GM12891 (cell line): ENCODE data around the gene TSSK3.

Experiments used
- POLR2A ChIP-seq: IDR thresholded peaks from 2 replicates; pipeline ENCODE4 v1.6.1; 2011; ENCODE audit warnings: low read depth, low read length, control low read depth
- POLR2AphosphoS5 ChIP-seq: IDR thresholded peaks from 2 replicates; pipeline ENCODE4 v1.6.1; 2011; ENCODE audit warnings: low read depth, low read length, control low read depth
- TAF1 ChIP-seq: IDR thresholded peaks from 2 replicates; pipeline ENCODE4 v1.6.1; 2011; ENCODE audit warnings: low read depth, low read length, control low read depth

GRCh38 chr1:32365445-32365844 is 3.1 kb downstream of the TSSK3 start:
- TF ChIP-seq POLR2A = no peak
- TF ChIP-seq POLR2AphosphoS5 = no peak
- no peak for TF ChIP-seq TAF1
